ENCODE results near the gene VEGFC.

DNA sequence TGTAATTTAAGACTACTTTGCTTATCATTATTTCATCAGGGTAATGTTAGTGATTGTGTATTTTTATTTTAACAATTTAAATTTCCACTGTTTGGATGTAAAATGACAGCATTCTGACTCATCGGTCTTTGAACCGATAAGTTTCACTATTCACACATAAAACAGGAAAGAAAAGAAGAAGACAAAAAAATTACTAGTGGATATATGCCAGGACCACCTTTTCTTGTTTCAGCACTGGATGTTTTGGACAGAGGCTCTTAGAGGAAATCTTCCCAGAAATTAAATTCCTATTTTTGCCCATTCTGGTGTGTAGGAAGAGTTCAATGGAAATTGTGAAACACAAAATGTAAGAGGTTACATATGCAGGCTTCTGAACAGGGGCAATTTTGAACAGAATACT, 57.4 kb downstream of the VEGFC start:
- TF ChIP-seq, protein P1, sequence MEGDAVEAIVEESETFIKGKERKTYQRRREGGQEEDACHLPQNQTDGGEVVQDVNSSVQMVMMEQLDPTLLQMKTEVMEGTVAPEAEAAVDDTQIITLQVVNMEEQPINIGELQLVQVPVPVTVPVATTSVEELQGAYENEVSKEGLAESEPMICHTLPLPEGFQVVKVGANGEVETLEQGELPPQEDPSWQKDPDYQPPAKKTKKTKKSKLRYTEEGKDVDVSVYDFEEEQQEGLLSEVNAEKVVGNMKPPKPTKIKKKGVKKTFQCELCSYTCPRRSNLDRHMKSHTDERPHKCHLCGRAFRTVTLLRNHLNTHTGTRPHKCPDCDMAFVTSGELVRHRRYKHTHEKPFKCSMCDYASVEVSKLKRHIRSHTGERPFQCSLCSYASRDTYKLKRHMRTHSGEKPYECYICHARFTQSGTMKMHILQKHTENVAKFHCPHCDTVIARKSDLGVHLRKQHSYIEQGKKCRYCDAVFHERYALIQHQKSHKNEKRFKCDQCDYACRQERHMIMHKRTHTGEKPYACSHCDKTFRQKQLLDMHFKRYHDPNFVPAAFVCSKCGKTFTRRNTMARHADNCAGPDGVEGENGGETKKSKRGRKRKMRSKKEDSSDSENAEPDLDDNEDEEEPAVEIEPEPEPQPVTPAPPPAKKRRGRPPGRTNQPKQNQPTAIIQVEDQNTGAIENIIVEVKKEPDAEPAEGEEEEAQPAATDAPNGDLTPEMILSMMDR (IDR thresholded peaks at IDR 0.05): no peak
- no peak for TF ChIP-seq POLR2A (IDR thresholded peaks at IDR 0.05)

All from Peyer's patch (tissue), 4 donors.